ENCODE results near the gene ZNF396.

GRCh38 chr18:35424356-35424755, 47.2 kb upstream of the ZNF396 start:
- TF ChIP-seq CTCF (IDR thresholded peaks at IDR 0.05; ENCODE audit: low read length) (no peak), EZH2 (optimal IDR thresholded peaks at IDR 0.05; ENCODE audit: low read depth, low read length) (no peak)
